CD4-positive, alpha-beta T cell (primary cell): ENCODE results near the gene FSTL3. TPM values are rescaled to one million over a fixed set of nuclear protein-coding genes. Genes with fewer than 3 reads are reported as not detected.

Source experiments
- ATAC-seq: fragments of 200-7000 bp; cut with Tn5 transposase; one replicate; pipeline ENCODE4 v1.10.0; 2022; ENCODE audit warnings: mild to moderate bottlenecking; ENCODE audit not compliant: poor library complexity
- CTCF ChIA-PET: fragments of 350-600 bp; sonication (Branson Sonifier 250); formaldehyde crosslinking; loops from one replicate; lab custom pipeline; 2021; ENCODE audit warnings: antibody characterized with exemption, inconsistent platforms; lab: Charles Lee
- POLR2A ChIA-PET: fragments of 350-600 bp; sonication (Branson Sonifier 250); formaldehyde crosslinking; loops from one replicate; lab custom pipeline; 2021; ENCODE audit warnings: antibody characterized with exemption, inconsistent platforms; lab: Charles Lee
- DNase-seq, 14 experiments: peaks; one replicate each; pipeline ENCODE4 v3.0.0-alpha.2; 2013 to 2020; ENCODE audit warnings: mixed read lengths in 2 of 14
- H3K27ac ChIP-seq, 2 donors: one replicate each; pipeline versions ENCODE4 v1.5.1 to v1.7.0; 2013; ENCODE audit warnings: low read length in 2 of 2, low read depth in 1 of 2, mild to moderate bottlenecking in 1 of 2
- H3K27me3 ChIP-seq, 2 experiments: 1 replicate in 1 of 2; 2 replicates in 1 of 2; pipeline versions ENCODE4 v1.6.1 to v1.7.0; 2013; ENCODE audit warnings: low read length in 2 of 2, control low read depth in 1 of 2, mild to moderate bottlenecking in 1 of 2, moderate library complexity in 1 of 2; ENCODE audit not compliant: insufficient read depth in 2 of 2, control insufficient read depth in 1 of 2
- H3K36me3 ChIP-seq: one replicate; pipeline ENCODE4 v1.6.1; 2013; ENCODE audit warnings: low read length, control low read depth; ENCODE audit not compliant: insufficient read depth
- H3K4me1 ChIP-seq: one replicate; pipeline ENCODE4 v1.6.1; 2013; ENCODE audit warnings: low read length, control low read depth; ENCODE audit not compliant: insufficient read depth
- H3K4me3 ChIP-seq: one replicate; pipeline ENCODE4 v1.5.1; 2013; ENCODE audit warnings: mild to moderate bottlenecking, low read length, moderate library complexity
- H3K9me3 ChIP-seq, 2 experiments: 1 replicate in 1 of 2; 2 replicates in 1 of 2; pipeline versions ENCODE4 v1.6.1 to v1.7.0; 2013; ENCODE audit warnings: low read length in 2 of 2, mild to moderate bottlenecking in 2 of 2, control low read depth in 1 of 2, moderate library complexity in 1 of 2; ENCODE audit not compliant: control insufficient read depth in 1 of 2, insufficient read depth in 1 of 2
- H3K27ac Mint-ChIP-seq: one replicate; pipeline ENCODE4 v1.8.0; 2020; ENCODE audit warnings: mixed read lengths
- H3K27me3 Mint-ChIP-seq: one replicate; pipeline ENCODE4 v1.8.0; 2021; ENCODE audit warnings: mixed read lengths
- H3K36me3 Mint-ChIP-seq: one replicate; pipeline ENCODE4 v1.8.0; 2021; ENCODE audit warnings: low read depth, mixed read lengths
- H3K4me1 Mint-ChIP-seq: one replicate; pipeline ENCODE4 v1.8.0; 2021; ENCODE audit warnings: low read depth, mixed read lengths
- H3K4me3 Mint-ChIP-seq: one replicate; pipeline ENCODE4 v1.8.0; 2020; ENCODE audit warnings: mild to moderate bottlenecking, mixed read lengths
- H3K9me3 Mint-ChIP-seq: one replicate; pipeline ENCODE4 v1.8.0; 2020; ENCODE audit warnings: mixed read lengths
- CTCF ChIP-seq: fragments of 200-600 bp; IDR thresholded peaks from one replicate; pipeline ENCODE4 v1.8.0; 2022; ENCODE audit warnings: antibody characterized with exemption, mild to moderate bottlenecking
- intact Hi-C, 2 experiments: fragments of 100-400 bp; cut with DNase I in 1 of 2; cut with micrococcal nuclease in 1 of 2; formaldehyde crosslinking; loops; one replicate each; pipeline versions ENCODE4 v1.15.1 to v1.9.0; 2023 to 2025; cut with DNase I, micrococcal nuclease
- total RNA-seq, 174 experiments: library from RNA in 2 of 174; stranded (reverse) in 2 of 174; gene quantifications; one replicate each; pipeline ENCODE4 v1.2.3 and lab custom pipeline; 2021 to 2026

Gene FSTL3
- total RNA-seq, 2 experiments from 2014 or later = 2.2 to 3.4 TPM

DNA sequence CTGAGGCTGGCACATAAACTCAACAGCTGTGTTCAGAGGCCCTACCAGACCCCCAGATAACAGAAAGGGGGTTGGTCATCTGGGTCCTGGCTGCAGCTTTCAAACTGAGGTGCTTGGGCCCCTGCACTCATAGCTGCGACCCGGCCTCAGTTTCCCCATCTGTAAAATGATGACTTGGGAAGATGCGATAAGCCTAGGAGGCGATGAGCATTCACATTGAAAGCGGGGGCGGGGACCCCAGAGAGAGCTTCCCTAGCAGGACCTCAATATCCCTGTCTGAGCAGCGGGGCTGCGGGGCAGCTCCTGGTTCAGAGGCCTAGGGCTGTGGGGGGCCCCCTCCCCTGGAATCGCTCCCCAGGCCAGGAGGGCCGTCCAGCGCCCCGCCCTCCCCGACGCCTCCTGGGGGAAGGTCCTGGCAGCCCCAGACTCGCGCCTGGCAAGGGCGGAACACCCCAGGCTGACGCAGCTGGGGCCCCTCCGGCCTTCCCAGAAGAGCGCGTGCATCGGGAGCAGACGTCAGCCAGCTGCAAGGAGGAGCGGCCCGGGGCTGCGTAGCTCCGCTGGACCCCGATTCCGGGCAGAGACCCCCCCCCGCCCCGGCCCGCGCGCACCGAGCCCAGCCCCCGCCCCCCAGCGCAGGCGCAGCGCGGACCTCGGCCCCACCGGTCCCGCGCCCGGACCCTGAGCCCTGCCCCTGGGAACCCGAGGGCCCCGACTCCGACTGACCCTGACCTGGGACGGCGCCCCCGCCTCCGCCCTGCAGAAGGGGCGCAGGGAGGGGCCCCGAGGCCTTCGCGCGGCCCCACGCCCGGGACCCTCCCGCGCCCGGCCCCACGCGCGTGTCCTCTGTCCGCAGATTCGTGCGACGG is 3.5 kb downstream of the FSTL3 start:
- Histone ChIP-seq H3K36me3 (no peaks in the 10 kb centered on the region), H3K9me3 (peaks cover 0 to 34% of the 10 kb centered on the region in 2 experiments), H3K4me1 (peaks cover 40% of the 10 kb centered on the region), H3K4me3 (peak overlapping the region; percentile 50), H3K27ac (no peak overlapping the region), H3K27me3 (peaks cover 19% of the 10 kb centered on the region in 2 experiments)
- no peaks in the 10 kb centered on the region for H3K9me3 Mint-ChIP-seq
- peaks cover 11% of the 10 kb centered on the region for H3K27me3 Mint-ChIP-seq
- DNase-seq (peak in 6 of 14 experiments; percentile 17 to 74 (median 40)), ATAC-seq (no peak)
- peaks cover 5% of the 10 kb centered on the region for H3K4me1 Mint-ChIP-seq
- H3K27ac Mint-ChIP-seq = no peak overlapping the region
- peak overlapping the region; percentile 76 for H3K4me3 Mint-ChIP-seq
- POLR2A ChIA-PET = interaction anchor here (0.6 to 4.4 kb wide), 7 partner anchors 16 to 173 kb away, joined by 3 to 45 read pairs (median 5); partner anchors contain the start of genes CDC34, PTBP1 and RNF126
- H3K36me3 Mint-ChIP-seq = no peaks in the 10 kb centered on the region
- CTCF ChIA-PET = interaction anchor here (0.7 to 2.7 kb wide), 7 partner anchors 12 to 173 kb away, joined by 3 to 17 read pairs (median 8); no protein-coding TSS in a partner anchor
- no peak for TF ChIP-seq CTCF
- intact Hi-C loops = loop anchor here (1.0 to 5.0 kb wide), 6 partner anchors 16 to 107 kb away; partner anchors contain the start of genes RNF126 (in 2 of the 2), BSG (in 1 of the 2) and POLRMT (in 1 of the 2)

DNA sequence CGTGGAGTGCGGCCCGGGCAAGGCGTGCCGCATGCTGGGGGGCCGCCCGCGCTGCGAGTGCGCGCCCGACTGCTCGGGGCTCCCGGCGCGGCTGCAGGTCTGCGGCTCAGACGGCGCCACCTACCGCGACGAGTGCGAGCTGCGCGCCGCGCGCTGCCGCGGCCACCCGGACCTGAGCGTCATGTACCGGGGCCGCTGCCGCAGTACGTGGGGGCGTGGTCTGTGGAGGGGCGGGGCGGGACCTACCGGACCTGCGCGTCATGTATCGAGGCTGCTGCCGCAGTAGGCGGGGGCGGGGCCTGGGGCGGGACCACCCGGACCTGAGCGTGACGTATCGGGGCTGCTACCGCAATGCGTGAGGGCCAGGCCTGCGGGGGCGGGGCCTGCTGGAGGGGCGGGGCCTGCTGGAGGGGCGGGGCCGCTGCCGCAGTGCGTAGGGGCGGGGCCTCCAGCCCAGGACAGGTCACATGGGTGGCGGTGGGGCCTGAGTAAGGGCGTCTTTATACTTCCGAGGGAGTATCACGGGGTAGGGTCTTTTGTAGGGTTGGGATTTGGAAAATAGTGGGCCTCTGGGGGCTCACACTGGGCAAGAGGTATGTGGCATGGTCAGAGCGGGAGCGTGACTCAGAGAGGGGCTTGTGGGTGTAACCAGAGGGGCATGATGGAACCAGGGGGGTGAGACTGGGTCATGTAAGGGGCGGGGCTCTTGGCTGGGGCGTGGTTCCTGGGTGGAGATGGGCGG is 4.3 kb downstream of the FSTL3 start:
- Histone ChIP-seq H3K27me3 (peaks cover 10 to 11% of the 10 kb centered on the region in 2 experiments), H3K4me1 (peaks cover 40% of the 10 kb centered on the region), H3K36me3 (no peaks in the 10 kb centered on the region), H3K27ac (peak overlapping the region; percentile 66 to 82), H3K9me3 (peaks cover 0 to 27% of the 10 kb centered on the region in 2 experiments), H3K4me3 (peak overlapping the region; percentile 52)
- DNase-seq (peak; percentile 99 to 100 (median 100)), ATAC-seq (peak; percentile 77)
- intact Hi-C loops = loop anchor here (1.0 to 5.0 kb wide), 7 partner anchors 17 to 117 kb away; partner anchors contain the start of genes RNF126 (in 2 of the 2), BSG (in 1 of the 2), POLRMT (in 1 of the 2) and PTBP1 (in 1 of the 2)
- ChIA-PET POLR2A (interaction anchor here (0.6 to 4.4 kb wide), 9 partner anchors 17 to 925 kb away, joined by 3 to 45 read pairs (median 5); partner anchors contain the start of genes CDC34, POLRMT, PTBP1 and RNF126), CTCF (interaction anchor here (0.7 to 2.7 kb wide), 6 partner anchors 13 to 170 kb away, joined by 3 to 17 read pairs (median 8); no protein-coding TSS in a partner anchor)
- no peaks in the 10 kb centered on the region for H3K36me3 Mint-ChIP-seq
- peaks cover 6% of the 10 kb centered on the region for H3K27me3 Mint-ChIP-seq
- TF ChIP-seq CTCF = no peak
- H3K4me1 Mint-ChIP-seq = peaks cover under 1% of the 10 kb centered on the region
- peak overlapping the region; percentile 97 for H3K4me3 Mint-ChIP-seq
- no peaks in the 10 kb centered on the region for H3K9me3 Mint-ChIP-seq
- peak overlapping the region; percentile 88 for H3K27ac Mint-ChIP-seq
